H1 (cell line): Measurements from ENCODE around the gene TNS2. TPM values are rescaled to one million over a fixed set of nuclear protein-coding genes. Genes with fewer than 3 reads are reported as not detected.

Source experiments
- CTCF ChIA-PET: fragments of 300-600 bp; sonication (Branson Sonifier 250); formaldehyde crosslinking; loops from one replicate; lab custom pipeline; 2021; ENCODE audit not compliant: partially characterized antibody; lab: Charles Lee
- POLR2A ChIA-PET: fragments of 300-600 bp; sonication (Branson Sonifier 250); formaldehyde crosslinking; loops from one replicate; lab custom pipeline; 2021; ENCODE audit warnings: inconsistent platforms; ENCODE audit not compliant: partially characterized antibody; lab: Charles Lee
- DNase-seq, 2 experiments: peaks; one replicate each; pipeline versions ENCODE4 v3.0.0 to v3.0.0-alpha.2; 2010 to 2022; ENCODE audit warnings: low spot score in 2 of 2, low read depth in 1 of 2, mixed read lengths in 1 of 2
- FAIRE-seq: peaks from 2 replicates; lab custom pipeline; 2011; peaks lifted over from hg19 to GRCh38; lab: Jason Lieb, UNC
- H2AFZ ChIP-seq: 2 replicates; pipeline ENCODE4 v1.8.1; 2012; ENCODE audit warnings: low read length, inconsistent platforms
- H2AK5ac ChIP-seq: 2 replicates; pipeline ENCODE4 v1.6.1; 2013; ENCODE audit warnings: low read depth, low read length
- H2BK120ac ChIP-seq: replicated peaks from 2 replicates; pipeline ENCODE3; 2013; ENCODE audit warnings: low read depth, low read length, inconsistent platforms
- H2BK12ac ChIP-seq: 2 replicates; pipeline ENCODE4 v1.6.1; 2013; ENCODE audit warnings: low read depth, low read length
- H2BK15ac ChIP-seq: 2 replicates; pipeline ENCODE4 v1.6.1; 2013; ENCODE audit warnings: low read length
- H2BK20ac ChIP-seq: 2 replicates; pipeline ENCODE4 v1.6.1; 2013; ENCODE audit warnings: low read length
- H2BK5ac ChIP-seq: 2 replicates; pipeline ENCODE4 v1.6.1; 2013; ENCODE audit warnings: low read depth, low read length
- H3K14ac ChIP-seq: 2 replicates; pipeline ENCODE4 v1.6.1; 2013; ENCODE audit warnings: inconsistent platforms; ENCODE audit not compliant: insufficient read length
- H3K18ac ChIP-seq: 2 replicates; pipeline ENCODE4 v1.6.1; 2013; ENCODE audit warnings: low read length; ENCODE audit errors: extremely low read depth
- H3K23ac ChIP-seq: 2 replicates; pipeline ENCODE4 v1.6.1; 2013; ENCODE audit warnings: inconsistent platforms; ENCODE audit not compliant: insufficient read length
- H3K23me2 ChIP-seq: 2 replicates; pipeline ENCODE4 v1.6.1; 2013; ENCODE audit warnings: low read depth, low read length
- H3K27ac ChIP-seq: 2 replicates; pipeline ENCODE4 v1.6.1; 2011; ENCODE audit warnings: low read depth, low read length, inconsistent platforms
- H3K27me3 ChIP-seq, 4 experiments: replicated peaks in 1 of 4; 1 replicate in 1 of 4; 2 replicates in 3 of 4; pipeline versions ENCODE4 v1.6.1 to v1.8.1; 2011 to 2013; ENCODE audit warnings: low read length in 3 of 4, mild to moderate bottlenecking in 3 of 4, inconsistent platforms in 2 of 4, mixed read lengths in 2 of 4, moderate library complexity in 1 of 4; ENCODE audit not compliant: control insufficient read depth in 3 of 4, insufficient read depth in 3 of 4; ENCODE audit errors: extremely low read depth in 1 of 4
- H3K36me3 ChIP-seq, 4 experiments: 2 replicates each; pipeline versions ENCODE4 v1.6.1 to v1.8.1; 2011 to 2013; ENCODE audit warnings: mild to moderate bottlenecking in 4 of 4, low read length in 3 of 4, moderate library complexity in 2 of 4, control low read depth in 1 of 4, inconsistent platforms in 1 of 4; ENCODE audit not compliant: insufficient read depth in 4 of 4, control insufficient read depth in 2 of 4
- H3K4ac ChIP-seq: replicated peaks from 2 replicates; pipeline ENCODE3; 2013; ENCODE audit warnings: low read length, low read depth, mixed read lengths, inconsistent platforms; ENCODE audit not compliant: insufficient read length
- H3K4me1 ChIP-seq, 4 experiments: replicated peaks in 1 of 4; 1 replicate in 1 of 4; 2 replicates in 3 of 4; pipeline versions ENCODE4 v1.6.1 to v1.8.1; 2011 to 2013; ENCODE audit warnings: low read length in 3 of 4, inconsistent platforms in 2 of 4, mixed read lengths in 1 of 4; ENCODE audit not compliant: insufficient read depth in 4 of 4, control insufficient read depth in 3 of 4
- H3K4me2 ChIP-seq, 2 experiments: 2 replicates each; pipeline versions ENCODE4 v1.6.1 to v1.8.1; 2011 to 2013; ENCODE audit warnings: low read depth in 2 of 2, low read length in 2 of 2, control low read depth in 1 of 2, inconsistent platforms in 1 of 2, mild to moderate bottlenecking in 1 of 2; ENCODE audit not compliant: insufficient read depth in 1 of 2
- H3K4me3 ChIP-seq, 4 experiments: fragments of 200-600, 300-600 bp in 1 of 4; sonication (generic), shearing (Covaris generic), sonication (Bioruptor Twin) in 1 of 4; 2 replicates each; pipeline versions ENCODE4 v1.5.1 to v1.8.1; 2011 to 2016; ENCODE audit warnings: low read length in 4 of 4, low read depth in 3 of 4, control low read depth in 2 of 4, inconsistent platforms in 2 of 4, mild to moderate bottlenecking in 2 of 4, mixed read lengths in 1 of 4, moderate library complexity in 1 of 4; ENCODE audit not compliant: insufficient read depth in 2 of 4; ENCODE audit errors: extremely low read depth in 1 of 4
- H3K56ac ChIP-seq: replicated peaks from 2 replicates; pipeline ENCODE3; 2013; ENCODE audit warnings: low read depth, mild to moderate bottlenecking, mixed read lengths, low read length, inconsistent platforms; ENCODE audit not compliant: insufficient read length
- H3K79me1 ChIP-seq: 2 replicates; pipeline ENCODE4 v1.6.1; 2013; ENCODE audit warnings: low read depth, low read length, control low read depth
- H3K79me2 ChIP-seq, 2 experiments: 2 replicates each; pipeline versions ENCODE4 v1.6.1 to v1.8.1; 2012 to 2013; ENCODE audit warnings: low read length in 2 of 2, mild to moderate bottlenecking in 2 of 2, inconsistent platforms in 1 of 2; ENCODE audit not compliant: insufficient read depth in 2 of 2, control insufficient read depth in 1 of 2
- H3K9ac ChIP-seq, 4 experiments: replicated peaks in 1 of 4; 1 replicate in 1 of 4; 2 replicates in 3 of 4; pipeline versions ENCODE4 v1.6.1 to v1.8.1; 2011 to 2013; ENCODE audit warnings: low read depth in 3 of 4, low read length in 3 of 4, control low read depth in 2 of 4, mild to moderate bottlenecking in 2 of 4, moderate library complexity in 2 of 4, inconsistent platforms in 1 of 4; ENCODE audit errors: extremely low read depth in 1 of 4
- H3K9me3 ChIP-seq, 2 experiments: 2 replicates each; pipeline versions ENCODE4 v1.6.1 to v1.8.1; 2012 to 2013; ENCODE audit warnings: mild to moderate bottlenecking in 2 of 2, moderate library complexity in 2 of 2, control low read depth in 1 of 2, inconsistent platforms in 1 of 2, low read depth in 1 of 2, low read length in 1 of 2, mixed read lengths in 1 of 2; ENCODE audit not compliant: insufficient read depth in 2 of 2
- H4K20me1 ChIP-seq, 2 experiments: replicated peaks in 1 of 2; 2 replicates each; pipeline versions ENCODE3 to v1.8.1; 2011 to 2013; ENCODE audit warnings: inconsistent platforms in 2 of 2, low read length in 2 of 2, mild to moderate bottlenecking in 1 of 2; ENCODE audit not compliant: insufficient read depth in 2 of 2, control insufficient read depth in 1 of 2
- H4K5ac ChIP-seq: 2 replicates; pipeline ENCODE4 v1.6.1; 2013; ENCODE audit warnings: low read length, low read depth, mixed read lengths, inconsistent platforms; ENCODE audit not compliant: insufficient read length
- H4K8ac ChIP-seq: 2 replicates; pipeline ENCODE4 v1.8.0; 2013; ENCODE audit warnings: mild to moderate bottlenecking, moderate library complexity, low read length, inconsistent platforms; ENCODE audit not compliant: insufficient read depth; ENCODE audit errors: extremely low read depth
- H4K91ac ChIP-seq: replicated peaks from 2 replicates; pipeline ENCODE3; 2013; ENCODE audit warnings: low read length, mixed read lengths, inconsistent platforms; ENCODE audit not compliant: insufficient read length
- ASH2L ChIP-seq: fragments of 200-600, 300-600 bp; sonication (generic); IDR thresholded peaks from one replicate; pipeline ENCODE4 v1.7.1; 2017; ENCODE audit warnings: low read length
- CBX8 ChIP-seq: fragments of 300-800, 300-1000 bp; sonication (generic); IDR thresholded peaks from 2 replicates; pipeline ENCODE4 v1.7.1; 2016; ENCODE audit warnings: low read depth, low read length, borderline replicate concordance
- CHD1 ChIP-seq: IDR thresholded peaks from 2 replicates; pipeline ENCODE4 v1.6.1; 2012; ENCODE audit warnings: low read depth, low read length, improper control_type of control experiment
- CREB1 ChIP-seq: IDR thresholded peaks from 2 replicates; pipeline ENCODE4 v1.6.1; 2012; ENCODE audit warnings: inconsistent platforms
- JUN ChIP-seq: IDR thresholded peaks from 2 replicates; pipeline ENCODE4 v1.6.1; 2011; ENCODE audit warnings: low read depth, mild to moderate bottlenecking, improper control_type of control experiment, low read length
- SIX5 ChIP-seq: IDR thresholded peaks from 2 replicates; pipeline ENCODE4 v1.6.1; 2011; ENCODE audit warnings: mild to moderate bottlenecking, low read depth, low read length
- SUZ12 ChIP-seq: fragments of 200-600 bp; sonication (generic); IDR thresholded peaks from 2 replicates; pipeline ENCODE4 v1.6.1; 2012; ENCODE audit warnings: mild to moderate bottlenecking, inconsistent platforms, low read length, moderate library complexity, mixed read lengths
- WGBS, 2 experiments: shearing (Covaris generic) in 1 of 2; methylation state at CpG; one replicate each; pipeline versions ENCODE4 v1.1.6 to v1.1.7; 2013 to 2015; ENCODE audit warnings: low lambda C conversion rate in 2 of 2, mixed read lengths in 2 of 2, inconsistent platforms in 1 of 2, low coverage in 1 of 2, missing lambda C conversion rate in 1 of 2; ENCODE audit not compliant: insufficient replicate concordance in 2 of 2, insufficient coverage in 1 of 2, insufficient read length in 1 of 2; ENCODE audit errors: extremely low coverage in 1 of 2, missing lambda C conversion rate in 1 of 2; 5-methylcytosine and 5-hydroxymethylcytosine counted together
- polyA plus RNA-seq, 7 experiments: library from polyadenylated mRNA; depleted of rRNA in 3 of 7; stranded (reverse) in 5 of 7; unstranded in 2 of 7; fragments of >200 nt in 5 of 7; fragments of 200-250 nt in 2 of 7; gene quantifications; 1 replicate in 5 of 7; 2 replicates in 1 of 7; 4 replicates in 1 of 7; pipeline versions ENCODE4 v1.2.1 to v1.2.3, GENCODE V29; 2011 to 2013; ENCODE audit warnings: missing spikeins in 2 of 7, mixed read lengths in 2 of 7
- total RNA-seq: library from RNA; stranded (reverse); fragmentation: NEBNext Ultra II Directional; extraction: Animal tissue kit (Norgen Biotek cat#: 25700); gene quantifications from 2 replicates; pipeline ENCODE4 v1.2.1, GENCODE V29; 2021

TNS2 gene
- total and polyA plus RNA-seq, 2 of the 8 experiments (the other 6 are each of a cell fraction or from before 2014, with no cell fraction given) = 2.8 to 4.7 TPM

GRCh38 chr12:53101266-53101665 lies 51.4 kb downstream of the TNS2 start:
- FAIRE-seq = no peak
- no peaks in the 10 kb centered on the region for H3K79me2 ChIP-seq
- H2AK5ac ChIP-seq = no peak overlapping the region
- no peak overlapping the region for H2AFZ ChIP-seq
- 89% methylated on average over 7 of the region's 7 CpGs; no CpG with 5 or more reads in 1 of the 2 experiments for WGBS, 2 experiments
- H2BK15ac ChIP-seq = no peak overlapping the region
- H3K56ac ChIP-seq = no peak overlapping the region
- H4K5ac ChIP-seq = no peak overlapping the region
- H3K4ac ChIP-seq = no peak overlapping the region
- no peak overlapping the region for H4K91ac ChIP-seq
- H3K36me3 ChIP-seq = no peaks in the 10 kb centered on the region
- peaks cover 27% of the 10 kb centered on the region for H3K23me2 ChIP-seq
- no peak for DNase-seq
- no peaks in the 10 kb centered on the region for H3K9me3 ChIP-seq
- no peak overlapping the region for H2BK5ac ChIP-seq
- H3K27ac ChIP-seq = no peak overlapping the region
- H3K4me2 ChIP-seq = no peak overlapping the region
- no peak overlapping the region for H3K14ac ChIP-seq
- no peak overlapping the region for H2BK20ac ChIP-seq
- H3K4me1 ChIP-seq = peaks cover 4 to 16% (median 7%) of the 10 kb centered on the region in 4 experiments; a peak in 6 of 7 replicates
- H4K20me1 ChIP-seq = no peaks in the 10 kb centered on the region
- no peak overlapping the region for H2BK12ac ChIP-seq
- H3K4me3 ChIP-seq = no peak overlapping the region
- H4K8ac ChIP-seq = no peak overlapping the region
- H3K23ac ChIP-seq = no peak overlapping the region
- POLR2A ChIA-PET = interaction anchor here (0.6 to 2.1 kb wide), 4 partner anchors 22 to 95 kb away, joined by 3 to 6 read pairs (median 6); partner anchors contain the start of genes EIF4B and SPRYD3
- no peaks in the 10 kb centered on the region for H3K79me1 ChIP-seq
- no peak overlapping the region for H3K9ac ChIP-seq
- CTCF ChIA-PET = interaction anchor here (0.7 to 19.1 kb wide), 8 partner anchors 10 to 97 kb away, joined by 3 to 531 read pairs (median 4); partner anchors contain the start of gene SPRYD3
- H2BK120ac ChIP-seq = no peak overlapping the region
- no peak for TF ChIP-seq CREB1
- TF ChIP-seq JUN = no peak
- TF ChIP-seq CBX8 = no peak
- TF ChIP-seq ASH2L = no peak
- TF ChIP-seq SUZ12 = no peak
- TF ChIP-seq SIX5 = no peak
- no peak for TF ChIP-seq CHD1
- TF ChIP-seq, all 59 proteins: peak for 0
- Histone ChIP-seq H3K18ac (no peak overlapping the region), H3K27me3 (peaks cover 0 to 20% (median 13%) of the 10 kb centered on the region in 4 experiments; a peak in 5 of 7 replicates)
